Measurements from ENCODE around the gene PCMT1. TPM values are rescaled to one million over a fixed set of nuclear protein-coding genes. Genes with fewer than 3 reads are reported as not detected.
A peak's percentile ranks its signal among the peaks of the same experiment; 100 is the strongest.

PCMT1 gene
- total and polyA plus RNA-seq, 2 experiments from 2014 or later: 110 to 126 TPM

DNA sequence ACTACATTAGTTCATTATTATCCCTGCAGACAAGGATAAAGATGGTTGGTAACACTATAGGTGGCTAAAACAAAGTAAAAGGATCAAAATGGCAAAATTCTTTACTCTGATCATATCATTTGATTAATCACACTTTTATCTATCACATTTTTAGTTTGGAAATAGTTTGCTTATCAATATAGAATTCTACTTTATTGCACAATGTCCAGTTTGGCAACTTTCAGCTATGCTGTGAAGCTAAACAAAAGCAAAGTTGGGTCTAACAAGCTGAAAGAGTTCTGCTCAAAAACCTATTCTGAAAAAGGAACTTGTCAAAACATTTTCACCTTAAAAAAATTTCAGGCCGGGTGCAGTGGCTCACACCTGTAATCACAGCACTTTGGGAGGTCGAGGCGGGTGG, 23.8 kb upstream of the PCMT1 start:
- no peaks in the 10 kb centered on the region for H4K20me1 ChIP-seq (ENCODE audit: insufficient read depth, poor library complexity, severe bottlenecking)
- no peak overlapping the region for H2AFZ ChIP-seq
- H3K9me3 ChIP-seq (ENCODE audit: low read depth): no peaks in the 10 kb centered on the region
- no peak overlapping the region for H3K27ac ChIP-seq
- peaks cover 4% of the 10 kb centered on the region for H3K4me1 ChIP-seq (ENCODE audit: insufficient read depth)
- no peaks in the 10 kb centered on the region for H3K9me2 ChIP-seq (replicated peaks; ENCODE audit: insufficient read depth)
- WGBS (ENCODE audit: low lambda C conversion rate, missing lambda C conversion rate): 98% methylated on average over 3 of the region's 3 CpGs
- DNase-seq (ENCODE audit: low spot score): no peak
- H3K27me3 ChIP-seq: no peaks in the 10 kb centered on the region
- TF ChIP-seq EZH2 (IDR thresholded peaks at IDR 0.05; ENCODE audit: borderline replicate concordance) (no peak), EZH2phosphoT487 (IDR thresholded peaks at IDR 0.05; ENCODE audit: low read depth, severe bottlenecking, unreplicated experiment) (no peak)
- TF ChIP-seq, protein P1, sequence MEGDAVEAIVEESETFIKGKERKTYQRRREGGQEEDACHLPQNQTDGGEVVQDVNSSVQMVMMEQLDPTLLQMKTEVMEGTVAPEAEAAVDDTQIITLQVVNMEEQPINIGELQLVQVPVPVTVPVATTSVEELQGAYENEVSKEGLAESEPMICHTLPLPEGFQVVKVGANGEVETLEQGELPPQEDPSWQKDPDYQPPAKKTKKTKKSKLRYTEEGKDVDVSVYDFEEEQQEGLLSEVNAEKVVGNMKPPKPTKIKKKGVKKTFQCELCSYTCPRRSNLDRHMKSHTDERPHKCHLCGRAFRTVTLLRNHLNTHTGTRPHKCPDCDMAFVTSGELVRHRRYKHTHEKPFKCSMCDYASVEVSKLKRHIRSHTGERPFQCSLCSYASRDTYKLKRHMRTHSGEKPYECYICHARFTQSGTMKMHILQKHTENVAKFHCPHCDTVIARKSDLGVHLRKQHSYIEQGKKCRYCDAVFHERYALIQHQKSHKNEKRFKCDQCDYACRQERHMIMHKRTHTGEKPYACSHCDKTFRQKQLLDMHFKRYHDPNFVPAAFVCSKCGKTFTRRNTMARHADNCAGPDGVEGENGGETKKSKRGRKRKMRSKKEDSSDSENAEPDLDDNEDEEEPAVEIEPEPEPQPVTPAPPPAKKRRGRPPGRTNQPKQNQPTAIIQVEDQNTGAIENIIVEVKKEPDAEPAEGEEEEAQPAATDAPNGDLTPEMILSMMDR (IDR thresholded peaks at IDR 0.05; ENCODE audit: poor library complexity): no peak
- no peaks in the 10 kb centered on the region for H3K36me3 ChIP-seq (replicated peaks; ENCODE audit: insufficient read depth, low read depth)
- H3K4me2 ChIP-seq: no peak overlapping the region
- no peaks in the 10 kb centered on the region for H3K79me2 ChIP-seq
- no peak overlapping the region for H3K4me3 ChIP-seq

- peak overlapping the region; percentile 53 for H3K4me2 ChIP-seq
Measured at GRCh38 chr6:149727793-149728498, 21.6 kb upstream of the PCMT1 start.

DNA sequence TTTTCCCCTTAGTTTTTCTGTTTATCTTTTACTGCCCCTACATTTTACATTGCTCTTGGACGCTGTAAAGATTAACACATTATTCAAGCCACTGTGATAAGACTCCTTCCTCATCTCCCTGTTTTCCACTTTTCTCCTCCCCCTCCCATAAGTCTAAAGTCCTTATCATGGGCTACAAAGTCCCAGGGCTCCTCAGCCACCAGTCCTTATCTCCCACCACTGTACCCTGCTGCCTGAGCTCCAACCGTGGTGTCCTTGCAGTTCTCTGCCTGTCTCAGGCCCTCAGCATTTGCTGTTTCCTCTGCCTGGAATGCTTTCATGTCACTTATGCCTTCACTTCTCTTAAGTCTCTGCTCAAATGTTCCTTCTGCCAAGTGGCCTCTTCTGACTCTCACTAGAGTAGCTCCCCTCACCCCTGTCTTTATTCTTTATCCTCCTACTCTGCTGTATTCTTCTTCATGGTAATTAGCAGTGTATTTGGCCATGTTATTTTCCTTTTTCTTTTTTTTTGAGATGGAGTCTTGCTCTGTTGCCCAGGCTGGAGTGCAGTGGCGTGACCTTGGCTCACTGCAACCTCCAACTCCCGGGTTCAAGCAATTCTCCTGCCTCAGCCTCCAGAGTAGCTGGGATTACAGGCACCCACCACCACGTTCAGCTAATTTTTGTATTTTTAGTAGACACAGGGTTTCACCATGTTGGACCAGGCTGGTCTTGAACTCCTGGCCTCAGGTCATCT, 20.9 kb upstream of the PCMT1 start:
- Histone ChIP-seq H3K4me3 (no peak overlapping the region), H3K4me2 (peak overlapping the region; percentile 53), H4K20me1 (ENCODE audit: insufficient read depth, poor library complexity, severe bottlenecking) (no peaks in the 10 kb centered on the region), H3K79me2 (no peaks in the 10 kb centered on the region), H3K27ac (peak overlapping the region; percentile 71), H3K4me1 (ENCODE audit: insufficient read depth) (peaks cover 4% of the 10 kb centered on the region), H3K27me3 (no peaks in the 10 kb centered on the region), H3K36me3 (replicated peaks; ENCODE audit: insufficient read depth, low read depth) (no peaks in the 10 kb centered on the region), H2AFZ (peak overlapping the region; percentile 24), H3K9me3 (ENCODE audit: low read depth) (no peaks in the 10 kb centered on the region), H3K9me2 (replicated peaks; ENCODE audit: insufficient read depth) (no peaks in the 10 kb centered on the region)
- TF ChIP-seq, protein P1 (IDR thresholded peaks at IDR 0.05; ENCODE audit: poor library complexity): no peak
- TF ChIP-seq EZH2phosphoT487 (IDR thresholded peaks at IDR 0.05; ENCODE audit: low read depth, severe bottlenecking, unreplicated experiment) (no peak), EZH2 (IDR thresholded peaks at IDR 0.05; ENCODE audit: borderline replicate concordance) (no peak)
- peak; percentile 22 for DNase-seq (ENCODE audit: low spot score)
- WGBS (ENCODE audit: low lambda C conversion rate, missing lambda C conversion rate): 87% methylated on average over 5 of the region's 5 CpGs

More at GRCh38 chr6:149727793-149728498, 21.6 kb upstream of the PCMT1 start:
- no peak overlapping the region for H2AFZ ChIP-seq
- no peak overlapping the region for H3K4me3 ChIP-seq
- no peaks in the 10 kb centered on the region for H3K79me2 ChIP-seq
- H3K9me3 ChIP-seq (ENCODE audit: low read depth): no peaks in the 10 kb centered on the region
- no peaks in the 10 kb centered on the region for H3K27me3 ChIP-seq
- H3K36me3 ChIP-seq (replicated peaks; ENCODE audit: insufficient read depth, low read depth): no peaks in the 10 kb centered on the region
- DNase-seq (ENCODE audit: low spot score): no peak
- WGBS (ENCODE audit: low lambda C conversion rate, missing lambda C conversion rate): 83% methylated on average over 4 of the region's 4 CpGs
- peak overlapping the region; percentile 71 for H3K27ac ChIP-seq
- TF ChIP-seq, protein P1 (IDR thresholded peaks at IDR 0.05; ENCODE audit: poor library complexity): no peak
- TF ChIP-seq EZH2 (IDR thresholded peaks at IDR 0.05; ENCODE audit: borderline replicate concordance) (no peak), EZH2phosphoT487 (IDR thresholded peaks at IDR 0.05; ENCODE audit: low read depth, severe bottlenecking, unreplicated experiment) (no peak)
- no peaks in the 10 kb centered on the region for H3K9me2 ChIP-seq (replicated peaks; ENCODE audit: insufficient read depth)
- peaks cover 4% of the 10 kb centered on the region for H3K4me1 ChIP-seq (ENCODE audit: insufficient read depth)
- no peaks in the 10 kb centered on the region for H4K20me1 ChIP-seq (ENCODE audit: insufficient read depth, poor library complexity, severe bottlenecking)

Data from hepatocyte (in vitro differentiated cells).